Measurements from ENCODE around the gene ACBD4. TPM values are rescaled to one million over a fixed set of nuclear protein-coding genes. Genes with fewer than 3 reads are reported as not detected.

ACBD4 gene
- total and polyA plus RNA-seq, 2 experiments from 2014 or later = 8.2 to 13.7 TPM

DNA sequence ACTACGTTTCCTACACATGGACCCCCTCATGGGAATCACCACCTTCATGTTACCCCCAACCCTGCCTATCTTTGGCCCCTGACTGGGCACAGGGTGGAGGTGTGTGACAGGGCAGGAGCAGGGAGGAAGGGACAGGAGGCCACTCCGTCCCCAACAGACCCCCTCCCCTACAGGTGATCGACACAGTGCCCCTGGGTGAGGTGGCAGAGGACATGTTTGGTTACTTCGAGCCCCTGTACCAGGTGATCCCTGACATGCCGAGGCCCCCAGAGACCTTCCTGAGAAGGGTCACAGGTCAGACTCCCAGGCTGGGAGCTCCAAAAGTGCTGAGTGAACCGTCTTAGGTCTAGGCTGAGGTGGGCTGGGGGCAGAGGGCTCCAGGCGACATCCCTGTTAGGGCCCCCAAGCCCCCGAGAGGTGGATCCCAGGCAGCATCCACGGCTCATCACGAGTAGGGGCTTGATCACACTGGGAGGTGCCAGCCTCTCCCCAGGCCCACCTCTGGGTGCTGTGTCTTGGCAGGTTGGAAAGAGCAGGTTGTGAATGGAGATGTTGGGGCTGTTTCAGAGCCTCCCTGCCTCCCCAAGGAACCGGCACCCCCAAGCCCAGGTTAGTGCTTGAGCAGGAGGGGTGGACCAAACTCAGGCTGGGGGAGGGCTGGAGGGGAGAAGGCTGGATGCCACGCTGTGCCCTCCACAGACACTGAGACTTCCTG is 1.5 kb downstream of the ACBD4 start:
- H4K20me1 ChIP-seq (ENCODE audit: insufficient read depth, poor library complexity, severe bottlenecking) = no peaks in the 10 kb centered on the region
- no peak overlapping the region for H3K27ac ChIP-seq
- no peaks in the 10 kb centered on the region for H3K27me3 ChIP-seq
- H3K9me2 ChIP-seq (replicated peaks; ENCODE audit: insufficient read depth) = no peaks in the 10 kb centered on the region
- peaks cover 6% of the 10 kb centered on the region for H3K79me2 ChIP-seq
- H2AFZ ChIP-seq = no peak overlapping the region
- TF ChIP-seq, protein P1, sequence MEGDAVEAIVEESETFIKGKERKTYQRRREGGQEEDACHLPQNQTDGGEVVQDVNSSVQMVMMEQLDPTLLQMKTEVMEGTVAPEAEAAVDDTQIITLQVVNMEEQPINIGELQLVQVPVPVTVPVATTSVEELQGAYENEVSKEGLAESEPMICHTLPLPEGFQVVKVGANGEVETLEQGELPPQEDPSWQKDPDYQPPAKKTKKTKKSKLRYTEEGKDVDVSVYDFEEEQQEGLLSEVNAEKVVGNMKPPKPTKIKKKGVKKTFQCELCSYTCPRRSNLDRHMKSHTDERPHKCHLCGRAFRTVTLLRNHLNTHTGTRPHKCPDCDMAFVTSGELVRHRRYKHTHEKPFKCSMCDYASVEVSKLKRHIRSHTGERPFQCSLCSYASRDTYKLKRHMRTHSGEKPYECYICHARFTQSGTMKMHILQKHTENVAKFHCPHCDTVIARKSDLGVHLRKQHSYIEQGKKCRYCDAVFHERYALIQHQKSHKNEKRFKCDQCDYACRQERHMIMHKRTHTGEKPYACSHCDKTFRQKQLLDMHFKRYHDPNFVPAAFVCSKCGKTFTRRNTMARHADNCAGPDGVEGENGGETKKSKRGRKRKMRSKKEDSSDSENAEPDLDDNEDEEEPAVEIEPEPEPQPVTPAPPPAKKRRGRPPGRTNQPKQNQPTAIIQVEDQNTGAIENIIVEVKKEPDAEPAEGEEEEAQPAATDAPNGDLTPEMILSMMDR (IDR thresholded peaks at IDR 0.05; ENCODE audit: poor library complexity) = no peak
- no peak for TF ChIP-seq EZH2 (IDR thresholded peaks at IDR 0.05; ENCODE audit: borderline replicate concordance)
- TF ChIP-seq EZH2phosphoT487 (IDR thresholded peaks at IDR 0.05; ENCODE audit: low read depth, severe bottlenecking, unreplicated experiment) = no peak
- H3K4me1 ChIP-seq (ENCODE audit: insufficient read depth) = peaks cover 7% of the 10 kb centered on the region
- no peak for DNase-seq (ENCODE audit: low spot score)
- no peaks in the 10 kb centered on the region for H3K36me3 ChIP-seq (replicated peaks; ENCODE audit: insufficient read depth, low read depth)
- WGBS (ENCODE audit: low lambda C conversion rate, missing lambda C conversion rate) = 92% methylated on average over 12 of the region's 12 CpGs
- H3K4me2 ChIP-seq = no peak overlapping the region
- H3K4me3 ChIP-seq = no peak overlapping the region
- no peaks in the 10 kb centered on the region for H3K9me3 ChIP-seq (ENCODE audit: low read depth)

- Histone ChIP-seq H3K27ac (no peak overlapping the region), H3K36me3 (replicated peaks; ENCODE audit: insufficient read depth, low read depth) (no peaks in the 10 kb centered on the region), H3K79me2 (peaks cover 4% of the 10 kb centered on the region), H2AFZ (no peak overlapping the region), H3K4me2 (no peak overlapping the region), H3K9me3 (ENCODE audit: low read depth) (no peaks in the 10 kb centered on the region), H4K20me1 (ENCODE audit: insufficient read depth, poor library complexity, severe bottlenecking) (no peaks in the 10 kb centered on the region), H3K27me3 (no peaks in the 10 kb centered on the region), H3K9me2 (replicated peaks; ENCODE audit: insufficient read depth) (no peaks in the 10 kb centered on the region), H3K4me3 (no peak overlapping the region), H3K4me1 (ENCODE audit: insufficient read depth) (peaks cover 7% of the 10 kb centered on the region)
- 87% methylated on average over 11 of the region's 11 CpGs for WGBS (ENCODE audit: low lambda C conversion rate, missing lambda C conversion rate)
- no peak for DNase-seq (ENCODE audit: low spot score)
- TF ChIP-seq, protein P1 (IDR thresholded peaks at IDR 0.05; ENCODE audit: poor library complexity) = no peak
- TF ChIP-seq EZH2 (IDR thresholded peaks at IDR 0.05; ENCODE audit: borderline replicate concordance) (no peak), EZH2phosphoT487 (IDR thresholded peaks at IDR 0.05; ENCODE audit: low read depth, severe bottlenecking, unreplicated experiment) (no peak)
Observed at GRCh38 chr17:45137561-45138305, 2.2 kb downstream of the ACBD4 start.

DNA sequence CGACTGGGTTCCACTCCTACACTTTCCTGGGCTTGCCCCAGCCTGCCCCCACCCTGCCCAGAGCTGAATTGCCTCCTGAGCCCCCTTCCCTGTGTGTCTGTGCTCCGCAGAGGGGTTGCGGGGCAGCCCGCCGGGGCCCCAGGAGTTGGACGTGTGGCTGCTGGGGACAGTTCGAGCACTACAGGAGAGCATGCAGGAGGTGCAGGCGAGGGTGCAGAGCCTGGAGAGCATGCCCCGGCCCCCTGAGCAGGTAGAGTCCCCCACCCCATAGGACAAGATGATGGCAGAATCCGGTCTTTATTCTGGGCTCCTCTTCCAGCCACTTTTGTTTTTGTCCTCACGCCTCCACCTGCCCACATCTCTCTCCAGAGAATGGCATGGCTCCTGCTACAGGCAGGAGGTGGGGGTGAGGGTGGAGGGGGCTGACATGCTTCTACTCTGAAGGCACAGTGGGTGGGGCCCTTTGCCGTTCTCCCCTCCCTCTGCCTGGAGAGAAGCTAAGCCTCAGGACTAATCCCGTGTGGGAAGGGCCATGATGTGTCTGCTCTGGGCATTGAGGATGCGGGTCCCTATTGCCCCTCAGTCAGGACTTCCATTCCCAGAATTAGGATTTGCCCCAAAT is 3.5 kb downstream of the ACBD4 start:
- no peak overlapping the region for H3K27ac ChIP-seq
- 81% methylated on average over 10 of the region's 14 CpGs for WGBS (ENCODE audit: low lambda C conversion rate, missing lambda C conversion rate)
- no peak overlapping the region for H3K4me2 ChIP-seq
- H3K9me2 ChIP-seq (replicated peaks; ENCODE audit: insufficient read depth) = no peaks in the 10 kb centered on the region
- TF ChIP-seq, protein P1 (IDR thresholded peaks at IDR 0.05; ENCODE audit: poor library complexity) = no peak
- no peak for TF ChIP-seq EZH2phosphoT487 (IDR thresholded peaks at IDR 0.05; ENCODE audit: low read depth, severe bottlenecking, unreplicated experiment)
- no peak for TF ChIP-seq EZH2 (IDR thresholded peaks at IDR 0.05; ENCODE audit: borderline replicate concordance)
- H3K4me1 ChIP-seq (ENCODE audit: insufficient read depth) = peaks cover 15% of the 10 kb centered on the region
- no peaks in the 10 kb centered on the region for H4K20me1 ChIP-seq (ENCODE audit: insufficient read depth, poor library complexity, severe bottlenecking)
- H2AFZ ChIP-seq = no peak overlapping the region
- H3K9me3 ChIP-seq (ENCODE audit: low read depth) = no peaks in the 10 kb centered on the region
- peaks cover 4% of the 10 kb centered on the region for H3K79me2 ChIP-seq
- no peak for DNase-seq (ENCODE audit: low spot score)
- H3K4me3 ChIP-seq = no peak overlapping the region
- H3K36me3 ChIP-seq (replicated peaks; ENCODE audit: insufficient read depth, low read depth) = no peaks in the 10 kb centered on the region
- no peaks in the 10 kb centered on the region for H3K27me3 ChIP-seq
